GM23338 (cell line): ENCODE results near the gene COQ3. TPM values are rescaled to one million over a fixed set of nuclear protein-coding genes. Genes with fewer than 3 reads are reported as not detected.

Experiments used
- ATAC-seq: fragments of 200-7000 bp; cut with Tn5 transposase; 3 replicates; pipeline ENCODE4 v1.9.1; 2020
- DNase-seq: peaks from one replicate; pipeline ENCODE4 v3.0.0-alpha.2; 2015; ENCODE audit warnings: low spot score
- H2AFZ ChIP-seq: fragments of 200-600 bp; sonication (generic); 2 replicates; pipeline ENCODE4 v1.8.0; 2016; ENCODE audit warnings: antibody characterized with exemption, mild to moderate bottlenecking, moderate library complexity
- H3F3A ChIP-seq: fragments of 200-600 bp; sonication (generic); replicated peaks from 2 replicates; pipeline ENCODE4 v1.8.0; 2017; ENCODE audit warnings: antibody characterized with exemption, mixed run types, low read depth
- H3K27ac ChIP-seq: fragments of 200-600 bp; sonication (generic); 2 replicates; pipeline ENCODE4 v1.6.1; 2016; ENCODE audit warnings: low read depth
- H3K27me3 ChIP-seq: fragments of 200-600 bp; sonication (generic); 2 replicates; pipeline ENCODE4 v1.8.0; 2016; ENCODE audit warnings: mild to moderate bottlenecking, mixed run types, moderate library complexity; ENCODE audit not compliant: insufficient read depth
- H3K36me3 ChIP-seq: fragments of 200-600 bp; sonication (generic); 2 replicates; pipeline ENCODE4 v1.8.0; 2016; ENCODE audit warnings: mild to moderate bottlenecking; ENCODE audit not compliant: insufficient read depth
- H3K4me1 ChIP-seq: fragments of 200-600 bp; sonication (generic); 2 replicates; pipeline ENCODE4 v1.8.0; 2016; ENCODE audit warnings: mild to moderate bottlenecking, moderate library complexity; ENCODE audit not compliant: insufficient read depth
- H3K4me2 ChIP-seq: fragments of 200-600 bp; sonication (generic); 2 replicates; pipeline ENCODE4 v1.7.1; 2017; ENCODE audit warnings: mixed run types
- H3K4me3 ChIP-seq: fragments of 200-600 bp; sonication (generic); 2 replicates; pipeline ENCODE4 v1.6.1; 2016; ENCODE audit warnings: mixed run types
- H3K79me2 ChIP-seq: fragments of 200-600 bp; sonication (generic); replicated peaks from 2 replicates; pipeline ENCODE4 v1.8.0; 2017; ENCODE audit warnings: mild to moderate bottlenecking; ENCODE audit not compliant: insufficient read depth
- H3K9me2 ChIP-seq: fragments of 200-600 bp; sonication (generic); 2 replicates; pipeline ENCODE4 v1.8.0; 2017; ENCODE audit not compliant: insufficient read depth
- H4K20me1 ChIP-seq: fragments of 200-600 bp; sonication (generic); replicated peaks from 2 replicates; pipeline ENCODE4 v1.8.0; 2017; ENCODE audit warnings: mild to moderate bottlenecking; ENCODE audit not compliant: insufficient read depth
- H3K27ac Mint-ChIP-seq: 2 replicates; pipeline ENCODE4 v1.8.0; 2020; ENCODE audit warnings: inconsistent platforms, mild to moderate bottlenecking, moderate library complexity, mixed read lengths
- H3K27me3 Mint-ChIP-seq: 3 replicates; pipeline ENCODE4 v1.8.0; 2022; ENCODE audit warnings: low read depth, mild to moderate bottlenecking, moderate library complexity, mixed read lengths, inconsistent platforms; ENCODE audit not compliant: insufficient read depth, poor library complexity
- H3K36me3 Mint-ChIP-seq: 3 replicates; pipeline ENCODE4 v1.8.0; 2021; ENCODE audit warnings: low read depth, mild to moderate bottlenecking, inconsistent platforms, moderate library complexity, mixed read lengths
- H3K4me1 Mint-ChIP-seq: 3 replicates; pipeline ENCODE4 v1.8.0; 2020; ENCODE audit warnings: mild to moderate bottlenecking, inconsistent platforms, mixed read lengths
- H3K4me3 Mint-ChIP-seq: 3 replicates; pipeline ENCODE4 v1.8.0; 2021; ENCODE audit warnings: moderate library complexity, mild to moderate bottlenecking, inconsistent platforms, mixed read lengths
- H3K9me3 Mint-ChIP-seq: 3 replicates; pipeline ENCODE4 v1.8.0; 2020; ENCODE audit warnings: moderate library complexity, mild to moderate bottlenecking, inconsistent platforms, mixed read lengths
- CREB1 ChIP-seq: fragments of 250-450 bp; sonication (Bioruptor Pico); IDR thresholded peaks from 2 replicates; pipeline ENCODE4 v1.5.0; 2020; ENCODE audit warnings: low read depth, mild to moderate bottlenecking, moderate library complexity
- EZH2 ChIP-seq: fragments of 200-600 bp; sonication (generic); IDR thresholded peaks from one replicate; pipeline ENCODE4 v1.8.0; 2017; ENCODE audit warnings: antibody characterized with exemption, mild to moderate bottlenecking, low read depth; ENCODE audit not compliant: unreplicated experiment
- EZH2phosphoT487 ChIP-seq: fragments of 200-600 bp; sonication (generic); IDR thresholded peaks from one replicate; pipeline ENCODE4 v1.8.1; 2018; ENCODE audit warnings: antibody characterized with exemption; ENCODE audit not compliant: unreplicated experiment
- JUNB ChIP-seq: IDR thresholded peaks from one replicate; pipeline ENCODE4 v1.6.1; 2016; ENCODE audit warnings: antibody characterized with exemption; ENCODE audit not compliant: unreplicated experiment
- POLR2AphosphoS5 ChIP-seq: IDR thresholded peaks from 2 replicates; pipeline ENCODE4 v1.6.1; 2016; ENCODE audit warnings: antibody characterized with exemption, low read depth
- STAT1 ChIP-seq: IDR thresholded peaks from one replicate; pipeline ENCODE4 v1.6.1; 2016; ENCODE audit warnings: antibody characterized with exemption; ENCODE audit not compliant: unreplicated experiment
- ZNF114 ChIP-seq: fragments of 250-450 bp; sonication (Bioruptor Pico); IDR thresholded peaks from 2 replicates; pipeline ENCODE4 v1.5.0; 2020; ENCODE audit warnings: mild to moderate bottlenecking, moderate library complexity
- ZNF331 ChIP-seq: fragments of 250-450 bp; sonication (Bioruptor Pico); IDR thresholded peaks from 2 replicates; pipeline ENCODE4 v1.5.0; 2020; ENCODE audit warnings: low read depth, mild to moderate bottlenecking, moderate library complexity
- polyA plus RNA-seq: library from polyadenylated mRNA; unstranded; fragments of >200 nt; fragmentation: Nextera tagmentation; extraction: Ambion mirVana; gene quantifications from 2 replicates; pipeline ENCODE4 v1.2.1, GENCODE V29; 2016
- total RNA-seq: library from RNA; depleted of rRNA; stranded (reverse); fragments of >200 nt; shearing (Covaris generic); gene quantifications from 2 replicates; pipeline ENCODE4 v1.2.3, GENCODE V29; 2014
- TF ChIP-seq, protein P1 (sequence below): IDR thresholded peaks from one replicate; pipeline ENCODE4 v1.6.1; 2018; ENCODE audit warnings: antibody characterized with exemption; ENCODE audit not compliant: unreplicated experiment
- TF ChIP-seq, protein P2 (sequence below): IDR thresholded peaks from 2 replicates; pipeline ENCODE4 v1.6.1; 2016; ENCODE audit warnings: antibody characterized with exemption
- TF ChIP-seq, protein P3 (sequence below), 2 experiments: fragments of 200-600 bp in 1 of 2; sonication (generic) in 1 of 2; conservative IDR thresholded peaks; 2 replicates each; pipeline versions ENCODE4 v1.5.1 to v1.6.1; 2016 to 2017; ENCODE audit warnings: antibody characterized with exemption in 2 of 2, low read depth in 2 of 2, mild to moderate bottlenecking in 2 of 2, moderate library complexity in 1 of 2
- TF ChIP-seq, protein P4 (sequence below): fragments of 250-450 bp; sonication (Bioruptor Pico); IDR thresholded peaks from 2 replicates; pipeline ENCODE4 v1.5.0; 2020; ENCODE audit warnings: mild to moderate bottlenecking, moderate library complexity

Gene COQ3
- total and polyA plus RNA-seq, 2 experiments from 2014 or later, result 11.8 to 22.5 TPM

DNA sequence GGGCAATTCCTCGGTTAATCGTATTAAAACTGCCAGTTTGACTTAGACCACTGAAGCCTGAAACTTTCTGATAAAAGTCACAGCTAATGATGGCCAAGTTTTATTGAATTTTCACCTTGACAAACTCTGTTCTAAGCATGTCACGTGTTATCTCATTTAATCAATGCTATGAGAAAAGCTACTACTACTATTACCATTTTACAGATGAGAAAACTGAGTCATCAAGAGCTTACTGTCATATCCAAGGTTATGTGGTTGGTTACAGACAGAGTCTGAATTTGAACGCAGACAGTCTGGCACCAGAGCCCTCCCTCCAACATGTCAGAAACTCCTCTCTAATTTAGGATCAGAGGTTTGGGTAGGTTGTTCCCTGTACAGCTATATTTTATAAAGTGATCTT is 48.8 kb downstream of the COQ3 start:
- Histone ChIP-seq H4K20me1 (no peaks in the 10 kb centered on the region), H3F3A (no peaks in the 10 kb centered on the region), H3K4me2 (no peak overlapping the region), H3K27ac (no peak overlapping the region), H2AFZ (no peak overlapping the region), H3K4me3 (no peak overlapping the region), H3K79me2 (0 out of 2 replicates have a peak, but pooled peaks cover 3% of the 10 kb centered on the region), H3K36me3 (no peaks in the 10 kb centered on the region), H3K9me2 (no peaks in the 10 kb centered on the region), H3K27me3 (peaks cover under 1% of the 10 kb centered on the region; the same call in 1 of the 2 replicates), H3K4me1 (peaks cover 17% of the 10 kb centered on the region)
- Mint-ChIP-seq H3K27me3 (peaks cover 5% of the 10 kb centered on the region), H3K4me3 (no peak overlapping the region), H3K27ac (no peak overlapping the region), H3K36me3 (no peaks in the 10 kb centered on the region), H3K9me3 (no peaks in the 10 kb centered on the region), H3K4me1 (peaks cover 22% of the 10 kb centered on the region)
- DNase-seq (no peak), ATAC-seq (no peak)
- no peak for TF ChIP-seq EZH2
- TF ChIP-seq, protein P1, sequence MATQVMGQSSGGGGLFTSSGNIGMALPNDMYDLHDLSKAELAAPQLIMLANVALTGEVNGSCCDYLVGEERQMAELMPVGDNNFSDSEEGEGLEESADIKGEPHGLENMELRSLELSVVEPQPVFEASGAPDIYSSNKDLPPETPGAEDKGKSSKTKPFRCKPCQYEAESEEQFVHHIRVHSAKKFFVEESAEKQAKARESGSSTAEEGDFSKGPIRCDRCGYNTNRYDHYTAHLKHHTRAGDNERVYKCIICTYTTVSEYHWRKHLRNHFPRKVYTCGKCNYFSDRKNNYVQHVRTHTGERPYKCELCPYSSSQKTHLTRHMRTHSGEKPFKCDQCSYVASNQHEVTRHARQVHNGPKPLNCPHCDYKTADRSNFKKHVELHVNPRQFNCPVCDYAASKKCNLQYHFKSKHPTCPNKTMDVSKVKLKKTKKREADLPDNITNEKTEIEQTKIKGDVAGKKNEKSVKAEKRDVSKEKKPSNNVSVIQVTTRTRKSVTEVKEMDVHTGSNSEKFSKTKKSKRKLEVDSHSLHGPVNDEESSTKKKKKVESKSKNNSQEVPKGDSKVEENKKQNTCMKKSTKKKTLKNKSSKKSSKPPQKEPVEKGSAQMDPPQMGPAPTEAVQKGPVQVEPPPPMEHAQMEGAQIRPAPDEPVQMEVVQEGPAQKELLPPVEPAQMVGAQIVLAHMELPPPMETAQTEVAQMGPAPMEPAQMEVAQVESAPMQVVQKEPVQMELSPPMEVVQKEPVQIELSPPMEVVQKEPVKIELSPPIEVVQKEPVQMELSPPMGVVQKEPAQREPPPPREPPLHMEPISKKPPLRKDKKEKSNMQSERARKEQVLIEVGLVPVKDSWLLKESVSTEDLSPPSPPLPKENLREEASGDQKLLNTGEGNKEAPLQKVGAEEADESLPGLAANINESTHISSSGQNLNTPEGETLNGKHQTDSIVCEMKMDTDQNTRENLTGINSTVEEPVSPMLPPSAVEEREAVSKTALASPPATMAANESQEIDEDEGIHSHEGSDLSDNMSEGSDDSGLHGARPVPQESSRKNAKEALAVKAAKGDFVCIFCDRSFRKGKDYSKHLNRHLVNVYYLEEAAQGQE, result no peak
- TF ChIP-seq, protein P2, sequence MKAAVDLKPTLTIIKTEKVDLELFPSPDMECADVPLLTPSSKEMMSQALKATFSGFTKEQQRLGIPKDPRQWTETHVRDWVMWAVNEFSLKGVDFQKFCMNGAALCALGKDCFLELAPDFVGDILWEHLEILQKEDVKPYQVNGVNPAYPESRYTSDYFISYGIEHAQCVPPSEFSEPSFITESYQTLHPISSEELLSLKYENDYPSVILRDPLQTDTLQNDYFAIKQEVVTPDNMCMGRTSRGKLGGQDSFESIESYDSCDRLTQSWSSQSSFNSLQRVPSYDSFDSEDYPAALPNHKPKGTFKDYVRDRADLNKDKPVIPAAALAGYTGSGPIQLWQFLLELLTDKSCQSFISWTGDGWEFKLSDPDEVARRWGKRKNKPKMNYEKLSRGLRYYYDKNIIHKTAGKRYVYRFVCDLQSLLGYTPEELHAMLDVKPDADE, result no peak
- no peak for TF ChIP-seq EZH2phosphoT487
- TF ChIP-seq POLR2AphosphoS5, result no peak
- no peak for TF ChIP-seq ZNF114 (CRISPR knock-in tag)
- TF ChIP-seq, protein P3, sequence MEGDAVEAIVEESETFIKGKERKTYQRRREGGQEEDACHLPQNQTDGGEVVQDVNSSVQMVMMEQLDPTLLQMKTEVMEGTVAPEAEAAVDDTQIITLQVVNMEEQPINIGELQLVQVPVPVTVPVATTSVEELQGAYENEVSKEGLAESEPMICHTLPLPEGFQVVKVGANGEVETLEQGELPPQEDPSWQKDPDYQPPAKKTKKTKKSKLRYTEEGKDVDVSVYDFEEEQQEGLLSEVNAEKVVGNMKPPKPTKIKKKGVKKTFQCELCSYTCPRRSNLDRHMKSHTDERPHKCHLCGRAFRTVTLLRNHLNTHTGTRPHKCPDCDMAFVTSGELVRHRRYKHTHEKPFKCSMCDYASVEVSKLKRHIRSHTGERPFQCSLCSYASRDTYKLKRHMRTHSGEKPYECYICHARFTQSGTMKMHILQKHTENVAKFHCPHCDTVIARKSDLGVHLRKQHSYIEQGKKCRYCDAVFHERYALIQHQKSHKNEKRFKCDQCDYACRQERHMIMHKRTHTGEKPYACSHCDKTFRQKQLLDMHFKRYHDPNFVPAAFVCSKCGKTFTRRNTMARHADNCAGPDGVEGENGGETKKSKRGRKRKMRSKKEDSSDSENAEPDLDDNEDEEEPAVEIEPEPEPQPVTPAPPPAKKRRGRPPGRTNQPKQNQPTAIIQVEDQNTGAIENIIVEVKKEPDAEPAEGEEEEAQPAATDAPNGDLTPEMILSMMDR (conservative IDR thresholded peaks at IDR 0.05; ENCODE audit: low read depth in 2 of 2), result no peak
- no peak for TF ChIP-seq ZNF331 (CRISPR knock-in tag)
- no peak for TF ChIP-seq CREB1 (CRISPR knock-in tag)
- TF ChIP-seq, protein P4, sequence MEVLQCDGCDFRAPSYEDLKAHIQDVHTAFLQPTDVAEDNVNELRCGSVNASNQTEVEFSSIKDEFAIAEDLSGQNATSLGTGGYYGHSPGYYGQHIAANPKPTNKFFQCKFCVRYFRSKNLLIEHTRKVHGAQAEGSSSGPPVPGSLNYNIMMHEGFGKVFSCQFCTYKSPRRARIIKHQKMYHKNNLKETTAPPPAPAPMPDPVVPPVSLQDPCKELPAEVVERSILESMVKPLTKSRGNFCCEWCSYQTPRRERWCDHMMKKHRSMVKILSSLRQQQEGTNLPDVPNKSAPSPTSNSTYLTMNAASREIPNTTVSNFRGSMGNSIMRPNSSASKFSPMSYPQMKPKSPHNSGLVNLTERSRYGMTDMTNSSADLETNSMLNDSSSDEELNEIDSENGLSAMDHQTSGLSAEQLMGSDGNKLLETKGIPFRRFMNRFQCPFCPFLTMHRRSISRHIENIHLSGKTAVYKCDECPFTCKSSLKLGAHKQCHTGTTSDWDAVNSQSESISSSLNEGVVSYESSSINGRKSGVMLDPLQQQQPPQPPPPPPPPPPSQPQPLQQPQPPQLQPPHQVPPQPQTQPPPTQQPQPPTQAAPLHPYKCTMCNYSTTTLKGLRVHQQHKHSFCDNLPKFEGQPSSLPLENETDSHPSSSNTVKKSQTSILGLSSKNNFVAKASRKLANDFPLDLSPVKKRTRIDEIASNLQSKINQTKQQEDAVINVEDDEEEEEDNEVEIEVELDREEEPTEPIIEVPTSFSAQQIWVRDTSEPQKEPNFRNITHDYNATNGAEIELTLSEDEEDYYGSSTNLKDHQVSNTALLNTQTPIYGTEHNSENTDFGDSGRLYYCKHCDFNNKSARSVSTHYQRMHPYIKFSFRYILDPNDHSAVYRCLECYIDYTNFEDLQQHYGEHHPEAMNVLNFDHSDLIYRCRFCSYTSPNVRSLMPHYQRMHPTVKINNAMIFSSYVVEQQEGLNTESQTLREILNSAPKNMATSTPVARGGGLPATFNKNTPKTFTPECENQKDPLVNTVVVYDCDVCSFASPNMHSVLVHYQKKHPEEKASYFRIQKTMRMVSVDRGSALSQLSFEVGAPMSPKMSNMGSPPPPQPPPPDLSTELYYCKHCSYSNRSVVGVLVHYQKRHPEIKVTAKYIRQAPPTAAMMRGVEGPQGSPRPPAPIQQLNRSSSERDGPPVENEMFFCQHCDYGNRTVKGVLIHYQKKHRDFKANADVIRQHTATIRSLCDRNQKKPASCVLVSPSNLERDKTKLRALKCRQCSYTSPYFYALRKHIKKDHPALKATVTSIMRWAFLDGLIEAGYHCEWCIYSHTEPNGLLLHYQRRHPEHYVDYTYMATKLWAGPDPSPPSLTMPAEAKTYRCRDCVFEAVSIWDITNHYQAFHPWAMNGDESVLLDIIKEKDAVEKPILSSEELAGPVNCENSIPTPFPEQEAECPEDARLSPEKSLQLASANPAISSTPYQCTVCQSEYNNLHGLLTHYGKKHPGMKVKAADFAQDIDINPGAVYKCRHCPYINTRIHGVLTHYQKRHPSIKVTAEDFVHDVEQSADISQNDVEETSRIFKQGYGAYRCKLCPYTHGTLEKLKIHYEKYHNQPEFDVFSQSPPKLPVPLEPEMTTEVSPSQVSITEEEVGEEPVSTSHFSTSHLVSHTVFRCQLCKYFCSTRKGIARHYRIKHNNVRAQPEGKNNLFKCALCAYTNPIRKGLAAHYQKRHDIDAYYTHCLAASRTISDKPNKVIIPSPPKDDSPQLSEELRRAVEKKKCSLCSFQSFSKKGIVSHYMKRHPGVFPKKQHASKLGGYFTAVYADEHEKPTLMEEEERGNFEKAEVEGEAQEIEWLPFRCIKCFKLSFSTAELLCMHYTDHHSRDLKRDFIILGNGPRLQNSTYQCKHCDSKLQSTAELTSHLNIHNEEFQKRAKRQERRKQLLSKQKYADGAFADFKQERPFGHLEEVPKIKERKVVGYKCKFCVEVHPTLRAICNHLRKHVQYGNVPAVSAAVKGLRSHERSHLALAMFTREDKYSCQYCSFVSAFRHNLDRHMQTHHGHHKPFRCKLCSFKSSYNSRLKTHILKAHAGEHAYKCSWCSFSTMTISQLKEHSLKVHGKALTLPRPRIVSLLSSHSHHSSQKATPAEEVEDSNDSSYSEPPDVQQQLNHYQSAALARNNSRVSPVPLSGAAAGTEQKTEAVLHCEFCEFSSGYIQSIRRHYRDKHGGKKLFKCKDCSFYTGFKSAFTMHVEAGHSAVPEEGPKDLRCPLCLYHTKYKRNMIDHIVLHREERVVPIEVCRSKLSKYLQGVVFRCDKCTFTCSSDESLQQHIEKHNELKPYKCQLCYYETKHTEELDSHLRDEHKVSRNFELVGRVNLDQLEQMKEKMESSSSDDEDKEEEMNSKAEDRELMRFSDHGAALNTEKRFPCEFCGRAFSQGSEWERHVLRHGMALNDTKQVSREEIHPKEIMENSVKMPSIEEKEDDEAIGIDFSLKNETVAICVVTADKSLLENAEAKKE (CRISPR knock-in tag), result no peak
- TF ChIP-seq STAT1, result no peak
- TF ChIP-seq JUNB, result no peak
